Anterior cingulate cortex (tissue), 58 donors: ENCODE measurements around the gene DNAL4.

ENCODE experiments used
- DNase-seq, 58 donors: peaks; one replicate each; lab custom pipeline; 2025; lab: John Stamatoyannopoulos, UW

DNAL4 gene

GRCh38 chr22:38744981-38745380 is 49.0 kb downstream of the DNAL4 start:
- peak in 4 of 58 donors; percentile 22 to 32 (median 27) for DNase-seq

- no peak for DNase-seq
Measured at GRCh38 chr22:38742176-38742942, 51.6 kb downstream of the DNAL4 start.

GRCh38 chr22:38741576-38741975 is 52.4 kb downstream of the DNAL4 start:
- no peak for DNase-seq

- DNase-seq, result no peak
Measured at GRCh38 chr22:38741166-38741565, 52.8 kb downstream of the DNAL4 start.

- peak in 1 of 58 donors; percentile 60 for DNase-seq
Measured at GRCh38 chr22:38740754-38741153, 53.2 kb downstream of the DNAL4 start.

- peak in 3 of 58 donors; percentile 22 to 36 (median 27) for DNase-seq
Measured at GRCh38 chr22:38740116-38740723, 53.7 kb downstream of the DNAL4 start.

- DNase-seq, result peak in 1 of 58 donors; percentile 37
Measured at GRCh38 chr22:38739300-38740055, 54.5 kb downstream of the DNAL4 start.

GRCh38 chr22:38738475-38739070 is 55.4 kb downstream of the DNAL4 start:
- no peak for DNase-seq

GRCh38 chr22:38737302-38738060 is 56.5 kb downstream of the DNAL4 start:
- no peak for DNase-seq

GRCh38 chr22:38736257-38736570 is 57.7 kb downstream of the DNAL4 start:
- DNase-seq, result peak in 1 of 58 donors; percentile 23

- DNase-seq, result peak in 6 of 58 donors; percentile 31 to 43 (median 32)
Measured at GRCh38 chr22:38735465-38736256, 58.3 kb downstream of the DNAL4 start.

- no peak for DNase-seq
Measured at GRCh38 chr22:38735126-38735464, 58.8 kb downstream of the DNAL4 start.

- DNase-seq, result no peak
Measured at GRCh38 chr22:38734421-38735100, 59.4 kb downstream of the DNAL4 start.

- peak in 54 of 58 donors; percentile 28 to 95 (median 82) for DNase-seq
Measured at GRCh38 chr22:38733724-38734381, 60.1 kb downstream of the DNAL4 start.

GRCh38 chr22:38733329-38733723 is 60.6 kb downstream of the DNAL4 start:
- peak in 27 of 58 donors; percentile 20 to 80 (median 49) for DNase-seq

GRCh38 chr22:38732251-38732815 is 61.6 kb downstream of the DNAL4 start:
- DNase-seq, result peak in 5 of 58 donors; percentile 23 to 48 (median 40)

- no peak for DNase-seq
Measured at GRCh38 chr22:38731703-38732161, 62.2 kb downstream of the DNAL4 start.

- no peak for DNase-seq
Measured at GRCh38 chr22:38730411-38730871, 63.5 kb downstream of the DNAL4 start.
